HFFc6 (cell line): ENCODE results near the gene POT1. TPM values are rescaled to one million over a fixed set of nuclear protein-coding genes. Genes with fewer than 3 reads are reported as not detected.

Source experiments
- DNase-seq: peaks from one replicate; pipeline ENCODE4 v3.0.0-alpha.2; 2018
- H3K27ac Mint-ChIP-seq: 2 replicates; pipeline ENCODE4 v1.8.0; 2020; ENCODE audit warnings: mild to moderate bottlenecking, mixed read lengths
- H3K27me3 Mint-ChIP-seq: 2 replicates; pipeline ENCODE4 v1.8.0; 2021; ENCODE audit warnings: mild to moderate bottlenecking, moderate library complexity, mixed read lengths; ENCODE audit not compliant: insufficient read depth
- H3K36me3 Mint-ChIP-seq: 2 replicates; pipeline ENCODE4 v1.8.0; 2021; ENCODE audit warnings: low read depth, mixed read lengths
- H3K4me1 Mint-ChIP-seq: 2 replicates; pipeline ENCODE4 v1.8.0; 2020; ENCODE audit warnings: low read depth, mixed read lengths
- H3K4me3 Mint-ChIP-seq: 2 replicates; pipeline ENCODE4 v1.8.0; 2020; ENCODE audit warnings: mild to moderate bottlenecking, moderate library complexity, mixed read lengths
- H3K9me3 Mint-ChIP-seq: 2 replicates; pipeline ENCODE4 v1.8.0; 2020; ENCODE audit warnings: mild to moderate bottlenecking, mixed read lengths
- CTCF ChIP-seq: fragments of 200-600 bp; sonication (generic); IDR thresholded peaks from 2 replicates; pipeline ENCODE4 v1.5.0; 2021; ENCODE audit warnings: antibody characterized with exemption, mild to moderate bottlenecking
- total RNA-seq, 6 experiments: library from RNA; stranded (reverse); fragmentation: NEBNext Ultra II Directional; extraction: Animal tissue kit (Norgen Biotek cat#: 25700); gene quantifications; 2 replicates in 1 of 6; 3 replicates in 5 of 6; pipeline ENCODE4 v1.2.3, GENCODE V29; 2021

POT1 gene
- total RNA-seq, 6 experiments from 2014 or later, result 10.8 to 16.0 (median 13.4) TPM

GRCh38 chr7:124922200-124922599 is 7.4 kb downstream of the POT1 start:
- H3K4me1 Mint-ChIP-seq, result peaks cover 38% of the 10 kb centered on the region
- DNase-seq, result no peak
- H3K9me3 Mint-ChIP-seq, result no peaks in the 10 kb centered on the region
- H3K36me3 Mint-ChIP-seq, result peaks cover 8% of the 10 kb centered on the region; the same call in 1 of the 2 replicates
- H3K27me3 Mint-ChIP-seq, result peaks cover 1% of the 10 kb centered on the region; the same call in 1 of the 2 replicates
- no peak overlapping the region for H3K4me3 Mint-ChIP-seq
- TF ChIP-seq CTCF, result no peak
- no peak overlapping the region for H3K27ac Mint-ChIP-seq

GRCh38 chr7:124919841-124920240 is 9.8 kb downstream of the POT1 start:
- Mint-ChIP-seq H3K36me3 (no peaks in the 10 kb centered on the region), H3K27me3 (no peaks in the 10 kb centered on the region), H3K9me3 (no peaks in the 10 kb centered on the region), H3K4me1 (peaks cover 23% of the 10 kb centered on the region), H3K27ac (no peak overlapping the region), H3K4me3 (no peak overlapping the region)
- no peak for DNase-seq
- TF ChIP-seq CTCF, result no peak

- no peak for DNase-seq
- TF ChIP-seq CTCF, result no peak
- no peak overlapping the region for H3K4me3 Mint-ChIP-seq
- no peaks in the 10 kb centered on the region for H3K27me3 Mint-ChIP-seq
- peaks cover 23% of the 10 kb centered on the region for H3K4me1 Mint-ChIP-seq
- H3K27ac Mint-ChIP-seq, result no peak overlapping the region
- H3K36me3 Mint-ChIP-seq, result no peaks in the 10 kb centered on the region
- H3K9me3 Mint-ChIP-seq, result no peaks in the 10 kb centered on the region
These were observed 11.0 kb downstream of the POT1 start for GRCh38 chr7:124918662-124919061.

GRCh38 chr7:124915242-124915641 is 14.4 kb downstream of the POT1 start:
- no peaks in the 10 kb centered on the region for H3K9me3 Mint-ChIP-seq
- no peak overlapping the region for H3K4me3 Mint-ChIP-seq
- H3K27me3 Mint-ChIP-seq, result no peaks in the 10 kb centered on the region
- no peak for DNase-seq
- no peak overlapping the region for H3K27ac Mint-ChIP-seq
- no peak for TF ChIP-seq CTCF
- H3K4me1 Mint-ChIP-seq, result no peaks in the 10 kb centered on the region
- H3K36me3 Mint-ChIP-seq, result no peaks in the 10 kb centered on the region

- Mint-ChIP-seq H3K9me3 (no peaks in the 10 kb centered on the region), H3K27me3 (no peaks in the 10 kb centered on the region)
These were observed 15.3 kb downstream of the POT1 start for GRCh38 chr7:124914298-124914697.

More at GRCh38 chr7:124914298-124914697, 15.3 kb downstream of the POT1 start:
- H3K36me3 Mint-ChIP-seq, result no peaks in the 10 kb centered on the region
- no peak for TF ChIP-seq CTCF
- no peak overlapping the region for H3K4me3 Mint-ChIP-seq
- no peak for DNase-seq
- no peak overlapping the region for H3K27ac Mint-ChIP-seq
- H3K4me1 Mint-ChIP-seq, result no peaks in the 10 kb centered on the region
